Measurements from ENCODE around the gene SHANK3.

The SHANK3 gene

DNA sequence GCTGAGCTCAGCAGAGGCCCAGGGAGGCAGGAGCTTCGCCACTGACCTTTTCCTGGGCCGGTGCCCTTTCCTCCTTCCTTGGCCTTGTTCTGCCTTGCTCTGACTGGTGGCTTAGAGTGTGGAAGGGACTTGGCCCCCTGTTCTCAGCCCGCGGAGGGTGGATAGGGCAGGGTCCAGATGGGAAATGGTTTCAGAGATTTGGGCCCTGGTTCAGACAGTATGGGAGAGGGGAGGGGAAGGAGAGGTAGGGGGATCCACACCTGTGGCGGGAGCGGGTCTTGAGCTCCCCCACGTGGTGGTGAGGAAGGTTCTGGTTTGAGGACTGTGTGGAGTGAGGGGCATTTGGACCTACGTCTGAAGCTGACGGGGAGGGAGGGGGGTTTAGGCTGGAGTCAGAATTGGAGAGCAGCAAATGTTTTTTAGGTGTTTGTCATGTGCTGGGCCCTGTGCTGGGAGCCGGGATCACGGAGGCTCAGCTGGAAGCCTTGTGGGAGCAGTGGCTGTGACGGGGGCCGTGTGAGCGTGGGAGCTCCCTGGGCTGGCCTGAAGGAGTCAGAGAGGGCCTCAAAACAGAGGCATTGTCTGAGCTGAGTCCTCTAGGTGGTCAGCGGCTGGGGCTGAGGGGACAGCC lies 27.2 kb downstream of the SHANK3 start:
- Histone ChIP-seq H3K4me3 (ENCODE audit: low read depth in 1 of 2, low read length in 2 of 2) (no peak overlapping the region), H3K36me3 (ENCODE audit: control insufficient read depth in 1 of 2, insufficient read depth in 2 of 2, low read length in 2 of 2) (no peaks in the 10 kb centered on the region), H3K9me3 (ENCODE audit: control insufficient read depth in 1 of 2, low read length in 2 of 2) (no peaks in the 10 kb centered on the region), H3K4me1 (ENCODE audit: control insufficient read depth in 1 of 2, insufficient read depth in 2 of 2, low read length in 2 of 2) (peaks cover 17 to 30% of the 10 kb centered on the region in 2 donors), H3K27me3 (ENCODE audit: control insufficient read depth in 1 of 2, insufficient read depth in 2 of 2, low read length in 2 of 2) (no peaks in the 10 kb centered on the region), H3K9ac (ENCODE audit: low read depth in 1 of 2, low read length in 2 of 2) (no peak overlapping the region), H3K27ac (ENCODE audit: low read depth, low read length) (no peak overlapping the region)

DNA sequence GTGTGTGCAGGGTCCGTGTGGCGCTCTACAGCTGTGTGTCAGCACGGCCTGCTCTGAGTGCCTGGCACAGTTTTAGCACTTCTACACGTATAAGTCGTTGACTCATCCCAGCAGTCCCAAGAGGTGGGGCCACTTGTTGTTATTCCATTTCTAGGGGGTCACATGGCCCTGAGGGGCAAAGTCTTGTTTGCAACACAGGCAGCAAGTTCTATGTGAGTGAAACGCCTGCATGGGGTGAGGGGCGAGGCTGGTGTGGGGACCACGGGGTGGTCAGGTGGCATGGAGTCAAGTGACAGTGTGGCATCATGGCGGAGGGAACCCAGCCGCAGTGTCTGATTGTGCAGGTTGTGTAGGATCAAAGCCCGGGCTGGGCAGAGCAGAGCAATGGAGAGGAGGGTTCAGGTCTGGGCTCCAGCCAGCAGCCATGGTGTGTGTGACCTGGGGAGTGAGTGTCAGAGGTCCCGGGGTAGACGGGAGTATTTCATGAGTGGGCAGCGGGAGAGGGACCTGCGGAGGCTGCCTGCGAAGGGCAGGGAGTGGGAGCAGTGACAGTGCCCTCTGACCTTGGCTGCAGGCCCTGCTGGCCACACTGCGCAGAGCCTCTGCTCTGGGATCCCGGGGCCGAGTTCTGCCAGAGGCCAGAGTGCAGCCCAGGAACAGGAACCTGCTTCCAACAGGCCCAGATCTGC lies 27.9 kb downstream of the SHANK3 start:
- no peak overlapping the region for H3K9ac ChIP-seq (ENCODE audit: low read depth in 1 of 2, low read length in 2 of 2)

DNA sequence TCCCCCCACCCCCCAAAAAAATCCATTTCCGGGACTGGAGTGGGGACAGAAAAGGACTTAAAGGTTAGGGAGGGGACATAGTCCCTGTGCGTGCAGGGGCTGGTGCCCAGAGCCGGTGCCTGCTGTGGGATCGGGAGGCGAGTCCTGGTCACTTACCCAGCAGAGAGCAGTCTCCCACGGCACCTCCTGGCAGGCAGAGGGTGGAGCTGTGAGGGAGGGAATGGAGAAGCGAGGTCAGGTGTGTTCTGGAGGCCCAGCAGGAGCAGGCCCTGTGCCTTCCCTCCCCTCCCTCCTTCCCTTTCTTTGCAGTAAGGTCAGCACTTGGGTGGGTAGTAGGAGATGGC lies 28.4 kb downstream of the SHANK3 start:
- no peak overlapping the region for H3K9ac ChIP-seq (ENCODE audit: low read depth in 1 of 2, low read length in 2 of 2)
- no peak overlapping the region for H3K4me3 ChIP-seq (ENCODE audit: low read depth in 1 of 2, low read length in 2 of 2)
- no peaks in the 10 kb centered on the region for H3K27me3 ChIP-seq (ENCODE audit: control insufficient read depth in 1 of 2, insufficient read depth in 2 of 2, low read length in 2 of 2)
- no peaks in the 10 kb centered on the region for H3K9me3 ChIP-seq (ENCODE audit: control insufficient read depth in 1 of 2, low read length in 2 of 2)
- H3K27ac ChIP-seq (ENCODE audit: low read depth, low read length): no peak overlapping the region
- H3K4me1 ChIP-seq (ENCODE audit: control insufficient read depth in 1 of 2, insufficient read depth in 2 of 2, low read length in 2 of 2): peaks cover 17 to 30% of the 10 kb centered on the region in 2 donors
- no peaks in the 10 kb centered on the region for H3K36me3 ChIP-seq (ENCODE audit: control insufficient read depth in 1 of 2, insufficient read depth in 2 of 2, low read length in 2 of 2)

More for the DNA sequence above, 27.9 kb downstream of the SHANK3 start:
- Histone ChIP-seq H3K36me3 (ENCODE audit: control insufficient read depth in 1 of 2, insufficient read depth in 2 of 2, low read length in 2 of 2) (no peaks in the 10 kb centered on the region), H3K9me3 (ENCODE audit: control insufficient read depth in 1 of 2, low read length in 2 of 2) (no peaks in the 10 kb centered on the region), H3K4me3 (ENCODE audit: low read depth in 1 of 2, low read length in 2 of 2) (no peak overlapping the region), H3K27ac (ENCODE audit: low read depth, low read length) (no peak overlapping the region), H3K27me3 (ENCODE audit: control insufficient read depth in 1 of 2, insufficient read depth in 2 of 2, low read length in 2 of 2) (no peaks in the 10 kb centered on the region), H3K4me1 (ENCODE audit: control insufficient read depth in 1 of 2, insufficient read depth in 2 of 2, low read length in 2 of 2) (peaks cover 17 to 30% of the 10 kb centered on the region in 2 donors)

DNA sequence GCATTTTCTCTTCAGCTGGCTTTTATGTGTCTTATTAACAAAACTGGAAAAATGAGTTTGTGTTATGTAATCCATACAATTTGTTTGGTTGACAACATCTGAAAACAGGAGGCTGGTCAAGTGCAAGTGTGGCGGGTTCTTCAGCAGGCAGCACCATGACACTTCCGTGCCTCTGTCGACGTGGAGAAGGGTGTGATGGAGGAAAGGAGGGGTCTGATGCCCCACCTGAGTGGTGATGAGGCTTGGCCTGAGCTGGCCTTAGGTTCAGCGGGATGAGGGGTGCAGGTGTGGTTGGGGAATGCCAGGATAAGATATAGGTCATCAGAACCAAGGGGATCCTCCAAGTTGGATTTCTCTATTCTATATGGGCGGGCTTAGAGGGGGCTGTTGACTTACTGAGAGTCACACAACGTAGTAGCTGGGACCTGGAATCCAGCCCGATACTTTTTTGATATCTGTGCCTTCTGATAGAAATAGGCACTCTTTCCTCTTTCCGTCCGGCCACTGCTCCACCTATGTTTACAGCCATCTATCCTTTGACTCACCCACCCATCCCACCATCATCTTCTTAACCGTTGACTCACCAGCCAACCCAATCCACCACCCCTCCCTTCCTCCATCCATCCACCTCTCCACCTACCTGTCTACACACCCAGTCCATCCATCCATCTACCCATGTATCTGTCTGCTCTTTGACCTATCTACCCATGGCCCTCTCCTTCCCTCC lies 29.0 kb downstream of the SHANK3 start:
- H3K4me3 ChIP-seq (ENCODE audit: low read depth in 1 of 2, low read length in 2 of 2): no peak overlapping the region
- H3K9me3 ChIP-seq (ENCODE audit: control insufficient read depth in 1 of 2, low read length in 2 of 2): no peaks in the 10 kb centered on the region
- H3K4me1 ChIP-seq (ENCODE audit: control insufficient read depth in 1 of 2, insufficient read depth in 2 of 2, low read length in 2 of 2): peaks cover 17 to 30% of the 10 kb centered on the region in 2 donors
- no peak overlapping the region for H3K9ac ChIP-seq (ENCODE audit: low read depth in 1 of 2, low read length in 2 of 2)
- no peak overlapping the region for H3K27ac ChIP-seq (ENCODE audit: low read depth, low read length)
- no peaks in the 10 kb centered on the region for H3K36me3 ChIP-seq (ENCODE audit: control insufficient read depth in 1 of 2, insufficient read depth in 2 of 2, low read length in 2 of 2)
- H3K27me3 ChIP-seq (ENCODE audit: control insufficient read depth in 1 of 2, insufficient read depth in 2 of 2, low read length in 2 of 2): no peaks in the 10 kb centered on the region

DNA sequence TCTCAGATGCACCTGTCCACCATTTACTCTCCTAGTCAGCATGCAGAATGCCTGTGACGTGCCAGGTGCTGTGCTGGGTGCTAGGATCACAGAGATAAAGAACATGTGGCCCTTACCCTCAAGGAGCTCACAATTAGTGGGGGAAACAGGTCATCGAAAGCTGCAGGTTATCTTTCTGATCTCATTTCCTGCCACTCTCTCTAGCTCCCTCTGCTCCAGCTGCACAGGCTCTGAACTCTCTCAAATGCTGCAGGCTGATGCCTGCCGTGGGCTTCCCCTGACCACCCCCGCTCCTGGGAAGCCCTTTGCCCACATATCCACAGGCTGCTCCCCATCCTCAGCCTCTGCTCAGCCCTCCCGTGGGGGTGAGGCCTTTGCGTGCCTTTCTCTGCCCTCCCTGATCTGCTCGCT lies 29.6 kb downstream of the SHANK3 start:
- H3K9ac ChIP-seq (ENCODE audit: low read depth in 1 of 2, low read length in 2 of 2): no peak overlapping the region
- no peaks in the 10 kb centered on the region for H3K9me3 ChIP-seq (ENCODE audit: control insufficient read depth in 1 of 2, low read length in 2 of 2)
- no peaks in the 10 kb centered on the region for H3K36me3 ChIP-seq (ENCODE audit: control insufficient read depth in 1 of 2, insufficient read depth in 2 of 2, low read length in 2 of 2)
- no peak overlapping the region for H3K27ac ChIP-seq (ENCODE audit: low read depth, low read length)
- no peak overlapping the region for H3K4me3 ChIP-seq (ENCODE audit: low read depth in 1 of 2, low read length in 2 of 2)
- H3K27me3 ChIP-seq (ENCODE audit: control insufficient read depth in 1 of 2, insufficient read depth in 2 of 2, low read length in 2 of 2): no peaks in the 10 kb centered on the region
- peaks cover 17 to 30% of the 10 kb centered on the region in 2 donors for H3K4me1 ChIP-seq (ENCODE audit: control insufficient read depth in 1 of 2, insufficient read depth in 2 of 2, low read length in 2 of 2)

DNA sequence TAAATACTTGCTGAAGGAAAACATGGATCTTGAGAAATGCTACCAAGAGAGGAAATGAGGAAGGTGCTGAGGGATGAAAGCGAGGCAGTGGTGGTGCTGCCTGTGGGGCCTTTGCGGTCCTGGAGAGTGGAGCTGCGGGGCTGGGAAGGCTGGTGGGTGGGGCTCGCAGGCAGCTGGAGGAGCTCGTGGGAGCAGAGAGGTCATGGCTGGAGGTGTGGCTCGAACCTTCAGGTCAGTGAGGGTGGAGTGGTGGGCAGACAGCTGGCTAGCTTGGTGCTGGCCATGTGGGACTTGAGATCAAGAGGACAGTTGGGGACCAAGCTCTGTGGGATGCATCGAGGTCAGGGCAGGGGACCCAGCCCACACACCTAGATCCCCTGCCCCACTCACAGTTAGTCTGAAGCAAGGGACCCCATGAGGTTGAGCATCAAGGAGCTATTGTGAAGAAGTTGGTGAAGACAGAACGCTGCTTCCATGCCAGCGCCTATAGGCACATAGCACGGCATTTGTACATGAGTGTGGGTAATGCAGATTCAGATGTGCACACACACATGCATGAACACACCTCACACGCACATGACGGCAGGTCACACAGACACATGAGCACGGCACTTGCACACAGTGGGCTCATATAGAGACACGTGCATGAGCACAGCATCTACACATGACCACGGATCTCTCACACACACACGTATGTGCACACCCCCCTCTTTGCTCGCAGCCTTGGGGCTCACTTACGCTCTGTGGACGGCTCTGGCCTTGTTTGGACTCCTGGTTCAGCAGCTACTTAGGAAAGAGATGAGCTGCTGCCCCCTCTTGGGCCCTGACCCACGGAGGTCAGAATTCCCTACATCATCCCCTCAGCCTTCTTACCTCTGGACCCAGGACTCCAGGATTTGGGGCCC lies 30.4 kb downstream of the SHANK3 start:
- Histone ChIP-seq H3K27me3 (ENCODE audit: control insufficient read depth in 1 of 2, insufficient read depth in 2 of 2, low read length in 2 of 2) (no peaks in the 10 kb centered on the region), H3K36me3 (ENCODE audit: control insufficient read depth in 1 of 2, insufficient read depth in 2 of 2, low read length in 2 of 2) (no peaks in the 10 kb centered on the region), H3K9me3 (ENCODE audit: control insufficient read depth in 1 of 2, low read length in 2 of 2) (no peaks in the 10 kb centered on the region), H3K9ac (ENCODE audit: low read depth in 1 of 2, low read length in 2 of 2) (no peak overlapping the region), H3K27ac (ENCODE audit: low read depth, low read length) (no peak overlapping the region), H3K4me3 (ENCODE audit: low read depth in 1 of 2, low read length in 2 of 2) (no peak overlapping the region), H3K4me1 (ENCODE audit: control insufficient read depth in 1 of 2, insufficient read depth in 2 of 2, low read length in 2 of 2) (peaks cover 17 to 26% of the 10 kb centered on the region in 2 donors)

DNA sequence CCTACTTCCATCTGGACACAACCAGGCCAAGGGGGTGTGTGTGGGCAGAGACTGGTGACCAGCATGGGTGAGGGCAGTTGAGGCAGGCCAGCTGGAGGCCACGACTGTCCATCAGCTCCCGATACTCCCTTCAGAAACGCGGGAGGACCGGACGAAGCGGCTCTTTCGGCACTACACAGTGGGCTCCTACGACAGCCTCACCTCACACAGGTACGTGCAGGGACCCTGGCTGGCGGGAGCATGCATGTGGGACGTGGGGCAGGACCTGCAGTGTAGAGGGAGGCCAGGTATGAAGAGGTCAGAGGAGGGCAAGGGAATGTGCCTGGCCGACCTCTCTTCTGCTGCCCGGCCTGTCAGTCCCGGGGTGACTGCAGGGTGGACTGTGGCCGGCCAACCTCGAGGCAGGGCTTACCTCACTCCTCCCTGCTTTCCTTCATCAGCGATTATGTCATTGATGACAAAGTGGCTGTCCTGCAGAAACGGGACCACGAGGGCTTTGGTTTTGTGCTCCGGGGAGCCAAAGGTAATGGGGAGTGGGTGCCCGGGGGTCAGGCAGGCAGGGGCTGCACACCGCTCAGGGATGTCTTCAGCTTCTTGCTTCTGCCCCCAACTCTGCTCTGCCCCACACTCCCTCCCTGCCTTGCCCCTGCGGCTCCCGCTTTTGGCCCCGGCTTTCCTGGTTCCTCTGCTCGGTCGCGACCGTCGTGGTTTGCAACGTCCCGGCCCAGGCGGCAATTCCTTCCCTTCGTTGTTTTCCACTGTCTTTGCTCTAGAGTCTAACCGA lies 31.3 kb downstream of the SHANK3 start:
- Histone ChIP-seq H3K4me1 (ENCODE audit: control insufficient read depth in 1 of 2, insufficient read depth in 2 of 2, low read length in 2 of 2) (peaks cover 17 to 22% of the 10 kb centered on the region in 2 donors), H3K9me3 (ENCODE audit: control insufficient read depth in 1 of 2, low read length in 2 of 2) (no peaks in the 10 kb centered on the region), H3K27ac (ENCODE audit: low read depth, low read length) (no peak overlapping the region), H3K27me3 (ENCODE audit: control insufficient read depth in 1 of 2, insufficient read depth in 2 of 2, low read length in 2 of 2) (no peaks in the 10 kb centered on the region), H3K4me3 (ENCODE audit: low read depth in 1 of 2, low read length in 2 of 2) (no peak overlapping the region), H3K9ac (ENCODE audit: low read depth in 1 of 2, low read length in 2 of 2) (no peak overlapping the region), H3K36me3 (ENCODE audit: control insufficient read depth in 1 of 2, insufficient read depth in 2 of 2, low read length in 2 of 2) (no peaks in the 10 kb centered on the region)

DNA sequence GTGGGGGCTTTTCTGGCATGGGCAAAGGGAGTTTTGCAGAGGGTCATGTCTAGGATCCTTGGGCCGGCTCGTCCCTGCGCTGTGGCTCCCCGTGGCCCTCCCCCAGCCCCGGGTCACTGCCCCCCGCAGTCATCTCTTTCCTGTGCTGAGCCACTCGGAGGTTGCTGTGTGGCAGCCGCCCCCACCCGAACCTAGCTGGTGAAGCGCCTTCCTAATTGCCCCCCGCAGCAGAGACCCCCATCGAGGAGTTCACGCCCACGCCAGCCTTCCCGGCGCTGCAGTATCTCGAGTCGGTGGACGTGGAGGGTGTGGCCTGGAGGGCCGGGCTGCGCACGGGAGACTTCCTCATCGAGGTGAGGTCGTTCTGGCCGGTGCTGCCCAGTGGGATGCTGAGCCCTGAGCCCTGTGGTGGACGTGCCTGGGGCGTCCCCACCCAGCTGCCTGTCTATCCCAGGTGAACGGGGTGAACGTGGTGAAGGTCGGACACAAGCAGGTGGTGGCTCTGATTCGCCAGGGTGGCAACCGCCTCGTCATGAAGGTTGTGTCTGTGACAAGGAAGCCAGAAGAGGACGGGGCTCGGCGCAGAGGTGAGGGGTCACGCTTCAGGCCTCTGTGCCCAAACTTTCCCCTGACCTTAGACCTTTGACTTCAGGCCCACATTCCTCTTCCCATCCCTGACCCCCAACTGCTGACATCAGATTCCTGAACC lies 32.0 kb downstream of the SHANK3 start:
- Histone ChIP-seq H3K9me3 (ENCODE audit: control insufficient read depth in 1 of 2, low read length in 2 of 2) (no peaks in the 10 kb centered on the region), H3K36me3 (ENCODE audit: control insufficient read depth in 1 of 2, insufficient read depth in 2 of 2, low read length in 2 of 2) (no peaks in the 10 kb centered on the region), H3K27me3 (ENCODE audit: control insufficient read depth in 1 of 2, insufficient read depth in 2 of 2, low read length in 2 of 2) (no peaks in the 10 kb centered on the region), H3K9ac (ENCODE audit: low read depth in 1 of 2, low read length in 2 of 2) (no peak overlapping the region), H3K27ac (ENCODE audit: low read depth, low read length) (no peak overlapping the region), H3K4me3 (ENCODE audit: low read depth in 1 of 2, low read length in 2 of 2) (no peak overlapping the region), H3K4me1 (ENCODE audit: control insufficient read depth in 1 of 2, insufficient read depth in 2 of 2, low read length in 2 of 2) (peaks cover 14 to 15% of the 10 kb centered on the region in 2 donors)

DNA sequence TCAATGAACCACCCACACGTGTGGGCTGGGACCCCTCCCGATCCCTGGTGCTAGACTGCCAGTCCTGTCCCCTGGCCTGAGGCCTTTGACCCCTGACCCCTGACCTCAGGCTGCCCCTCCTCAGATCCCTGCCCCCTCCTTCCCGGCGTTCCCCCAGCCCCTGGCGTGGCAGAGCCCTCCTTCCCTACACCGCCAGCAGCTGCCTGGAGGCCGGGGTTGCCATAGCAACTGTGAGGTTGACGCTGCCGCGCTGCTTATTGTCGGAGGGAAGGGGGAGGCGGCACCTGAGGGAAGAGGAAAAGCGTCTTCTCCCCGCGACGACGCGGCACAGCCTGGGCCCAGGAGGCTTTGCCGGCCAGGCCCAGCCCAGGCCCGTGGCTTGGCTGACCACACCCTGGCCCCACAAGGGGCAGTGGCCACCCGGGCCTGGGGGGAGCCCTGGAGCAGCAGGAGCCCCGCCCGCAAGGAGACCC lies 32.6 kb downstream of the SHANK3 start:
- H3K9ac ChIP-seq (ENCODE audit: low read depth in 1 of 2, low read length in 2 of 2): no peak overlapping the region
- H3K9me3 ChIP-seq (ENCODE audit: control insufficient read depth in 1 of 2, low read length in 2 of 2): no peaks in the 10 kb centered on the region
- H3K36me3 ChIP-seq (ENCODE audit: control insufficient read depth in 1 of 2, insufficient read depth in 2 of 2, low read length in 2 of 2): no peaks in the 10 kb centered on the region
- H3K4me3 ChIP-seq (ENCODE audit: low read depth in 1 of 2, low read length in 2 of 2): no peak overlapping the region
- H3K4me1 ChIP-seq (ENCODE audit: control insufficient read depth in 1 of 2, insufficient read depth in 2 of 2, low read length in 2 of 2): peaks cover 8 to 9% of the 10 kb centered on the region in 2 donors
- H3K27me3 ChIP-seq (ENCODE audit: control insufficient read depth in 1 of 2, insufficient read depth in 2 of 2, low read length in 2 of 2): no peaks in the 10 kb centered on the region
- H3K27ac ChIP-seq (ENCODE audit: low read depth, low read length): no peak overlapping the region
